ENCODE results near the gene PTPN11.
"Not testable (repeated sequence)": the region's sequence is repeated elsewhere in the genome, so short reads cannot be mapped to it uniquely, and the experiment has no call there.

Gene PTPN11

GRCh38 chr12:112418608-112419296, at the start of gene PTPN11:
Gene PTPN11 (plus strand): TSS chr12:112418947. CDS start chr12:112419112, 165 bp downstream.
- peak; percentile 75 to 78 for DNase-seq

GRCh38 chr12:112370199-112370598, 48.5 kb upstream of the PTPN11 start:
- no peak for DNase-seq

DNA sequence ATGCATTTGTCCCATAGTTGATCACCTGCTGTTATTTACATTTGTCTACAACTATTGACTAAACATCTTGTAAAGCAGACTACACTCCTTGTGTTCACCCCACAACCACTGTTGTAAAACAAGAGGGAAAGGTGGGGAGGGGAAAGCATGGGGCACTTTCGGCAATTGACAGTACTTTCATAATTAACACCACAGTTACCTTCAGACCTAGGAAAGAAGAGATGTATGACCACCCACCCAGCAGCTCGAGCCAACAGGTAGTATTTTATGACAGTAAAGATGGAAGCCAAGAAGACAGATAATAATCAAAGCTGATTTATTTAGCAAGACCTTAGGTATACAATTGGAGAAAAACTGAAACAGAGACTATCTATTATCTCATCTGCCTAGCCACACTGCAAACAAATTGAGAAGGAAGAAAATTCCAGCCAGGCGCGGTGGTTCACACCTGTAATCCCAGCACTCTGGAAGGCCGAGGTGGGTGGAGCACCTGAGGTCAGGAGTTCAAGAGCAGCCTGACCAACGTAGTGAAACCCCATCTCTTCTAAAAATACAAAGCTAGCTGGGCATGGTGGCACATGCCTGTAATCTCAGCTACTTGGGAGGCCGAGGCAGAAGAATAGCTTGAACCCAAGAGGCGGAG, 47.8 kb upstream of the PTPN11 start:
- no peak for DNase-seq

- DNase-seq, result no peak
These were observed 44.5 kb upstream of the PTPN11 start for GRCh38 chr12:112374166-112374740.

DNA sequence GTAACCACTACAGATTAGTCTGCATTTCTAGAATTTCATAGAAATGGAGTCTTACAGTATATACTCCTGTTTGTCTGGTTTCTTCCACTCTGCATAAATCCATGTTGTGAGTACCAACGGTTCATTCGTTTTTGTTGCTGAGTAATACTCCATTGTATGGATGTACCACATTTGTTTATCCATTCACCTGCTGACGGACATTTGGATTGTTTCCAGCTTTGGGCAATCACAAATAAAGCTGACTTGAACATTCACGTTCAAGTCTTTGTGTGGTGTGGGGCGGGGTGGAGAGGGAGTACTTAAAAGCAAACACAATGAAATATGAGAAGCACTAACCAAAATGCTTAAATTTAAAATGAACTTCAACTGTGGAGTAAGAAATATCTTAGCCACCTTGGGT, 43.6 kb upstream of the PTPN11 start:
- peak in 1 of 2 experiments; percentile 9 for DNase-seq

GRCh38 chr12:112380663-112381405, 37.9 kb upstream of the PTPN11 start:
- DNase-seq, result no peak

GRCh38 chr12:112381406-112381882, 37.3 kb upstream of the PTPN11 start:
- DNase-seq, result peak in 1 of 2 experiments; percentile 39

GRCh38 chr12:112381883-112382796, 36.6 kb upstream of the PTPN11 start, which contains the start of gene HECTD4:
Gene HECTD4 (minus strand): TSS chr12:112382431. CDS start chr12:112382128, 303 bp downstream.
- peak; percentile 89 to 93 for DNase-seq

GRCh38 chr12:112382866-112383265, 35.9 kb upstream of the PTPN11 start:
- no peak for DNase-seq

- no peak for DNase-seq
These were observed 32.0 kb upstream of the PTPN11 start for GRCh38 chr12:112386726-112387125.

DNA sequence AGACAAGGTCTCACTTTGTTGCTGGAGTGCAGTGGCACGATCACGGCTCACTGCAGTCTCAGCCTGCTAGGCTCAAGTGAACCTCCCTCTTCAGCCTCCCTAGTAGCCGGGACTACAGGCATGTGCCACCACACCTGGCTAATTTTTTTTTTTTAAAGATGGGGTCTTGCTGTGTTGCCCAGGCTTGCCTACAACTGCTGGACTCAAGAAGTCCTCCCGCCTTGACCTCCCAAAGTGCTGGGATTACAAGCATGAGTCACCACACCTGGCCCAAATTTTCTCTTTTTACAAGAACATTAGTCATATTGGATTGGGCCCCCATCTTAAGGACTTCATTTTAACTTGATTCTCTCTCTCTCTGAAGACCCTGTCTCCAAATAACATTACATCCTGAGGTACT, 29.5 kb upstream of the PTPN11 start:
- no peak for DNase-seq

- not testable (repeated sequence) for DNase-seq
These were observed 28.7 kb upstream of the PTPN11 start for GRCh38 chr12:112389922-112390654.

DNA sequence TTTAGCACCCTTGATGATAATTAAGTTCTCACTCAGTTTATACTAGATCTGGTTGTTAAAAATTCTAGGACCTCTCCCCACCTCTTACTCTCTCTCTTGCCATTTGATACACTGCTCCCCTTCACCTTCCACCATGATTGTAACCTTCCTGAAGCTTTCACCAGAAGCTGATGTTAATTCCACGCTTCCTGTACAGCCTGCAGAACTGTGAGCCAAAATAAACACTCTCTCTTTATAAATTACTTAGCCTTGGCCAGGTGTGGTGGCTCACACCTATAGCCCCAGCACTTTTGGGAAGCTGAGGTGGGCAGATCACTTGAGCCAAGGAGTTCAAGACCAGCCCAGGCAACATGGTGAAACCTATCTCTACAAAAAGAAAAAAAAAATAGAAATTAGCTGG, 25.4 kb upstream of the PTPN11 start:
- DNase-seq, result no peak

DNA sequence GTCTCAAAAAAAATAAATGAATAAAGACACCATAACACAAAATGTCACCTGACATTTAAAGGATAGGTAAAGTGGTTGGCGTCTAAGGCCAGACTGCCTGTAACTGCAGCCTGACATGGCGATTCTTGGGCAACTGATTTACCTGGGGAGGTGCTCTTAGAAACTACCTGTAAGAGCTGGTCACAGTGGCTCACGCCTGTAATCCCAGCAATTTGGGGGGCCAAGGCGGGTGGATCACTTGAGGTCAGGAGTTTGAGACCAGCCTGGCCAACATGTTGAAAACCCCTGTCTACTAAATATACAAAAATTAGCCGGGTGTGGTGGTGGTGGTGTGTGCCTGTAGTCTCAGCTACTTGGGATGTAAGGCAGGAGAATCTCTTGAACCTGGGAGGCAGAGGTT, 17.7 kb upstream of the PTPN11 start:
- DNase-seq, result no peak

GRCh38 chr12:112401903-112402498, 16.7 kb upstream of the PTPN11 start:
- DNase-seq, result no peak

DNA sequence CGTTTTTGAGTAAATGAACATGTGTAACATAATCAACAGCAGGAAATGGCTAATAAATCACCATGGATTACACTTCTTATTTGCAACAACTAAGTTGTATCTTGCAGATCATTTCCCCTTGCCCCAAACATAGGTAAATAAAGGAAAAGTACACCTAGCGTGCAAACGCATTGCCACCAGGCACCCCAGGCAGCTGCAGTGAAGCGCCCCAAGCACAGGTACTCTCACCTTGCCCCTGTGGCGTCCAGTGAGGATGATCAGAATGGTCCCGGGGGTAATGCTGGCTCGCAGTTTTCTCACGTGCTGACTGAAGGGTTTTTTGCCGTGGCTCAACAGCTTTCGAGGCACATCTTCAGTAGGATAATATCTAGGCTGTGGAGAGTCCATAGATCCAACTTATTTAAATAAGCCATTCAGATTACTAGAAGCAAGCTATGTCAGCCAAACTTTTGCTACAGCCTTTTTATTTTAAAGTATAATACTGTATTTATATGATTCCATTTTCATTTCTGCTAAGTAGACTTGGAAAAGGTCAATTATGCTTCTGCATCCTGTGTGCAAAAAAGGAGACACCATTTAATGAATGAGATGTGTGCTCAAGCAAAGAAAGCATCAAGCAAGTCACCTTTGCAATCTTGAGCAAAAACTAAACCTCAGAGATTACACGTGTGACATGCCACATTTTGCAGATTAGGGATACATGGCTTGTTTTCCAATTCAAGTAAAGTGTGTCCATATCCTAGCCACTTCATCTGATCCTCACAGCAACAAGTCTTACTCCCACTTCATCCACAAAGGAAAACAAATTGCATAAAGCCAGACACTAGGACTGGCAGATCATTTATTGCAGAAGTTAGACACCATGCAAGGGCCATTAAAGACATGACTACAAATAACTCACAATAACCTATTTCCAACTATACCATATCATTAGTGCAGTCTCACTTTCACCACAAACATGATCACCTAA, 11.9 kb upstream of the PTPN11 start:
- DNase-seq, result no peak

GRCh38 chr12:112407683-112408082, 11.1 kb upstream of the PTPN11 start:
- not testable (repeated sequence) for DNase-seq

DNA sequence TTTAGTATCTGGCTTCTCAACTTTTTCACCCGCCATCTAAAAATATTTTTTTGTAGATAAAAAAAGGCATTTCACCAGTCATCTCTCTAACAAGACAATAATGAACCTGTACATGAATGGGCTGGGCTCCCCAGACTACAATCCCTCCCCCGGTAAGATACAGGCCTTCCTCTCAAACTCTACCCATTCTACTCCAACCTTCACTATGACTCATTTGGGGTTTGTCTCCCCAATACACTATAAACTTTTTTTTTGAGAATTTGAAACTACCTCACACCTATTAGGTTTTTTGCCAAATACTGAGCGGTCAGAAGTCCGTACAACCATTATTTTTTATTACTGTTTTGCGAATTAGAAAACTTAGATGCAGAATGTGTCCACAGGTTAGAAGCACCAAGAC, 10.1 kb upstream of the PTPN11 start:
- DNase-seq, result no peak

GRCh38 chr12:112409064-112409905, 9.5 kb upstream of the PTPN11 start, which contains the start of gene RPL6:
Gene RPL6 (minus strand): TSS chr12:112409605. CDS start chr12:112408656, 949 bp downstream.
- DNase-seq, result peak; percentile 72 to 84

Data from NCI-H187 (cell line).